ENCODE measurements around the gene GRIP2. TPM values are rescaled to one million over a fixed set of nuclear protein-coding genes. Genes with fewer than 3 reads are reported as not detected.

GRIP2 gene
- total and polyA plus RNA-seq, 9 of the 15 experiments (the other 6 are each of a cell fraction or from before 2014, with no cell fraction given): 0.01 TPM; not detected in 7

DNA sequence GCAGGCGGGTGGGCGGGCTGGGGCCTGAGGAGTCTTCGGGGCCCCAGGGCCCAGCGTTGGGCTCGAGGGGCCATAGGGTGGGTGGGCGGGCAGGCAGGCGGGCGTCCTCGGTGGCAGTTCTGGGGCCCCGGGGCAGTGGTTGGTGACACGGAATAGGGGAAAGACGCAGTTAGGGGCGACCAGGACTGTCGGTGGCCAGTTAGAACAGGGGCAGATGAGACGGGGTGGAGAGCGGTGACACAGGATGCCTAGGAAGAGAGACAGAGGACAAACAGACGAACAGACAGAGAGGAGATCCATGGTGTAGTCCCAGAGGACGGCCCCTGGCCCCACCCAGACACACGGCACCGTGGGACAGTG is 36.5 kb downstream of the GRIP2 start:
- no peak for FAIRE-seq
- Histone ChIP-seq H3K4me3 (no peak overlapping the region), H3K4me1 (replicated peaks in 1 of 2; ENCODE audit: control insufficient read depth in 2 of 2, insufficient read depth in 2 of 2, low read length in 2 of 2) (peaks cover 0 to 20% of the 10 kb centered on the region in 2 experiments; a peak in 3 of 5 replicates), H3K27me3 (ENCODE audit: control insufficient read depth in 2 of 2, insufficient read depth in 2 of 2, low read length in 2 of 2) (peaks cover 6 to 24% of the 10 kb centered on the region in 2 experiments; a peak in 4 of 5 replicates), H3K9me1 (ENCODE audit: control insufficient read depth, insufficient read depth, low read length) (no peaks in the 10 kb centered on the region), H3K9ac (ENCODE audit: insufficient read depth in 1 of 2, low read depth in 2 of 2, low read length in 2 of 2) (no peak overlapping the region), H3K36me3 (ENCODE audit: control insufficient read depth, insufficient read depth, low read length) (no peaks in the 10 kb centered on the region), H3K27ac (ENCODE audit: extremely low read depth, low read depth, low read length) (no peak overlapping the region), H3K79me2 (ENCODE audit: control insufficient read depth, insufficient read depth, low read length) (no peaks in the 10 kb centered on the region), H4K20me1 (replicated peaks; ENCODE audit: control insufficient read depth, insufficient read depth, low read length) (no peaks in the 10 kb centered on the region), H3K9me3 (replicated peaks; ENCODE audit: control insufficient read depth, insufficient read depth, low read depth, low read length) (no peaks in the 10 kb centered on the region), H3K4me2 (ENCODE audit: insufficient read depth, low read length) (no peak overlapping the region), H2AFZ (ENCODE audit: low read depth, low read length) (no peak overlapping the region)
- TF ChIP-seq TAF7 (tag; IDR thresholded peaks at IDR 0.05): no peak
- no peak for TF ChIP-seq ZNF212 (CRISPR knock-in tag; IDR thresholded peaks at IDR 0.05)
- TF ChIP-seq FOXJ3 (CRISPR knock-in tag; IDR thresholded peaks at IDR 0.05): no peak
- TF ChIP-seq ZNF24 (IDR thresholded peaks at IDR 0.05): no peak
- no peak for TF ChIP-seq POLR2AphosphoS2 (IDR thresholded peaks at IDR 0.05; ENCODE audit: low read length)
- TF ChIP-seq HNRNPL (IDR thresholded peaks at IDR 0.05; ENCODE audit: low read depth, low read length): no peak
- no peak for TF ChIP-seq DIDO1 (tag; IDR thresholded peaks at IDR 0.05; ENCODE audit: low read depth)
- no peak for TF ChIP-seq CHAMP1 (IDR thresholded peaks at IDR 0.05)
- no peak for TF ChIP-seq PURB (CRISPR knock-in tag; IDR thresholded peaks at IDR 0.05; ENCODE audit: low read depth)
- no peak for TF ChIP-seq ZNF3 (CRISPR knock-in tag; IDR thresholded peaks at IDR 0.05)
- no peak for TF ChIP-seq ZFPM2 (CRISPR knock-in tag; IDR thresholded peaks at IDR 0.05)
- no peak for TF ChIP-seq SNRNP70 (optimal IDR thresholded peaks at IDR 0.05; ENCODE audit: low read depth, low read length)
- TF ChIP-seq, protein P1, sequence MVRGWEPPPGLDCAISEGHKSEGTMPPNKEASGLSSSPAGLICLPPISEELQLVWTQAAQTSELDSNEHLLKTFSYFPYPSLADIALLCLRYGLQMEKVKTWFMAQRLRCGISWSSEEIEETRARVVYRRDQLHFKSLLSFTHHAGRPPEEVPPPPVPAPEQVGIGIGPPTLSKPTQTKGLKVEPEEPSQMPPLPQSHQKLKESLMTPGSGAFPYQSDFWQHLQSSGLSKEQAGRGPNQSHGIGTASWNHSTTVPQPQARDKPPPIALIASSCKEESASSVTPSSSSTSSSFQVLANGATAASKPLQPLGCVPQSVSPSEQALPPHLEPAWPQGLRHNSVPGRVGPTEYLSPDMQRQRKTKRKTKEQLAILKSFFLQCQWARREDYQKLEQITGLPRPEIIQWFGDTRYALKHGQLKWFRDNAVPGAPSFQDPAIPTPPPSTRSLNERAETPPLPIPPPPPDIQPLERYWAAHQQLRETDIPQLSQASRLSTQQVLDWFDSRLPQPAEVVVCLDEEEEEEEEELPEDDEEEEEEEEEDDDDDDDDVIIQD (CRISPR knock-in tag; IDR thresholded peaks at IDR 0.05): no peak
- in situ Hi-C loops (cut with MboI) (loop anchor here (25.0 kb wide), 1 partner anchor 409 kb away; no protein-coding TSS in a partner anchor), intact Hi-C loops (cut with micrococcal nuclease) (no loop called here)
- DNase-seq (ENCODE audit: extremely low read depth in 1 of 4, low spot score in 3 of 4): no peak
- POLR2A ChIA-PET: interaction anchor here (0.7 kb wide), 1 partner anchor 24 kb away, joined by 3 read pairs; no protein-coding TSS in a partner anchor
- 36% methylated on average over 16 of the region's 20 CpGs for WGBS (ENCODE audit: insufficient coverage, low coverage, missing lambda C conversion rate)
- ATAC-seq: peak; percentile 13; the same call in 2 of the 3 replicates
- CTCF ChIA-PET (ENCODE audit: low intra/inter-chr PET ratio): no interaction called here
- BruUV-seq (replicated peaks): no TSS peak

Measured in K562 (cell line).